ENCODE results near the gene PPP3CA. TPM values are rescaled to one million over a fixed set of nuclear protein-coding genes. Genes with fewer than 3 reads are reported as not detected.

PPP3CA gene
- total RNA-seq, 1 donor from 2014 or later, result 64.5 TPM

- Histone ChIP-seq H3K36me3 (no peaks in the 10 kb centered on the region), H3K4me1 (no peaks in the 10 kb centered on the region), H3K9me3 (no peaks in the 10 kb centered on the region), H3K27me3 (no peaks in the 10 kb centered on the region), H3K27ac (no peak overlapping the region), H3K4me3 (no peak overlapping the region)
- intact Hi-C loops (cut with DNase I), result no loop called here
- no peak for DNase-seq (ENCODE audit: low spot score in 2 of 2)
- TF ChIP-seq, protein P1, sequence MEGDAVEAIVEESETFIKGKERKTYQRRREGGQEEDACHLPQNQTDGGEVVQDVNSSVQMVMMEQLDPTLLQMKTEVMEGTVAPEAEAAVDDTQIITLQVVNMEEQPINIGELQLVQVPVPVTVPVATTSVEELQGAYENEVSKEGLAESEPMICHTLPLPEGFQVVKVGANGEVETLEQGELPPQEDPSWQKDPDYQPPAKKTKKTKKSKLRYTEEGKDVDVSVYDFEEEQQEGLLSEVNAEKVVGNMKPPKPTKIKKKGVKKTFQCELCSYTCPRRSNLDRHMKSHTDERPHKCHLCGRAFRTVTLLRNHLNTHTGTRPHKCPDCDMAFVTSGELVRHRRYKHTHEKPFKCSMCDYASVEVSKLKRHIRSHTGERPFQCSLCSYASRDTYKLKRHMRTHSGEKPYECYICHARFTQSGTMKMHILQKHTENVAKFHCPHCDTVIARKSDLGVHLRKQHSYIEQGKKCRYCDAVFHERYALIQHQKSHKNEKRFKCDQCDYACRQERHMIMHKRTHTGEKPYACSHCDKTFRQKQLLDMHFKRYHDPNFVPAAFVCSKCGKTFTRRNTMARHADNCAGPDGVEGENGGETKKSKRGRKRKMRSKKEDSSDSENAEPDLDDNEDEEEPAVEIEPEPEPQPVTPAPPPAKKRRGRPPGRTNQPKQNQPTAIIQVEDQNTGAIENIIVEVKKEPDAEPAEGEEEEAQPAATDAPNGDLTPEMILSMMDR (IDR thresholded peaks at IDR 0.05), result no peak
Measured at GRCh38 chr4:101076032-101076431, 271.3 kb downstream of the PPP3CA start.

DNA sequence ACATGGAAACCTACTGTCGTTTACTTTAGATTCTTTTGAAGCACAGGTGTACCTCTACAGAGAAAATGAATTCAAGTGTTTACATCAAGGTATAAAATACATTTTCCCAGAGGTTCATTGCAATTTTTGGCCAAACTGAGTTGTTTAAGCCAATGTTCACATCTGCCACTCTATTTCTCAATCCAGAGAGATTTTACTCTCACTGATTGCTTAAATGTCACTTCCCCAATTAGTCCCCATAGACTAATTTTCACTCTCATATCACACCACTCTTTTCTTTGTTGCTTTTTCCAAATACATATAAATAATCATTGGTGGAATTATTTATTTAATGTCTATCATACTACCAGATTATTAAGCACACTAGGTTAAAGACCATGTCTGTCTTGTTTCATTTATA is 271.8 kb downstream of the PPP3CA start:
- H3K27me3 ChIP-seq, result no peaks in the 10 kb centered on the region
- no peaks in the 10 kb centered on the region for H3K9me3 ChIP-seq
- no peaks in the 10 kb centered on the region for H3K36me3 ChIP-seq
- no peaks in the 10 kb centered on the region for H3K4me1 ChIP-seq
- no peak overlapping the region for H3K4me3 ChIP-seq
- no peak for DNase-seq (ENCODE audit: low spot score in 2 of 2)
- intact Hi-C loops (cut with DNase I), result no loop called here
- H3K27ac ChIP-seq, result no peak overlapping the region
- TF ChIP-seq, protein P1 (IDR thresholded peaks at IDR 0.05), result no peak

GRCh38 chr4:101074326-101074725 is 273.0 kb downstream of the PPP3CA start:
- H3K27me3 ChIP-seq, result no peaks in the 10 kb centered on the region
- DNase-seq (ENCODE audit: low spot score in 2 of 2), result no peak
- intact Hi-C loops (cut with DNase I), result no loop called here
- no peak overlapping the region for H3K4me3 ChIP-seq
- no peaks in the 10 kb centered on the region for H3K36me3 ChIP-seq
- H3K27ac ChIP-seq, result no peak overlapping the region
- TF ChIP-seq, protein P1 (IDR thresholded peaks at IDR 0.05), result no peak
- H3K4me1 ChIP-seq, result no peaks in the 10 kb centered on the region
- H3K9me3 ChIP-seq, result no peaks in the 10 kb centered on the region

DNA sequence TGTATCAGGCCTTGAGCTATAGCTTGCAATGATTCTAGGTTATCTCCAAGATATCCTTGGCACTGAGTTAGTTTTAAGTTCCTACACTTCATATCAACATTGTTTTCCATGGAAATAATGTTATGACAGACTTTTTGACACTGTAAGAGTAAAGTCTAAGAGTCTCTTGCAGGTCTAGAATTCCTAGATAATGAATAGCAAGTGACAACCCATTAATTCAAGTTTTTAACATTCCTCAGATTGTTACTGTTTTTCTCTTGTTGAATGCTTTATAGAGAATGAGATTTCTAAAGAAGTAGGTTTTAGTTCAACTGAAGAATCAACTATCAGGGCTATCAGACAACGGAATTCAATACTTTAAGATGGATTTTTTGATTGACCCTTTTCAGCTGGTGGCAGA is 276.1 kb downstream of the PPP3CA start:
- DNase-seq (ENCODE audit: low spot score in 2 of 2), result no peak
- no peaks in the 10 kb centered on the region for H3K9me3 ChIP-seq
- no peaks in the 10 kb centered on the region for H3K27me3 ChIP-seq
- TF ChIP-seq, protein P1 (IDR thresholded peaks at IDR 0.05), result no peak
- intact Hi-C loops (cut with DNase I), result no loop called here
- H3K4me3 ChIP-seq, result no peak overlapping the region
- H3K27ac ChIP-seq, result no peak overlapping the region
- H3K4me1 ChIP-seq, result no peaks in the 10 kb centered on the region
- H3K36me3 ChIP-seq, result no peaks in the 10 kb centered on the region

DNA sequence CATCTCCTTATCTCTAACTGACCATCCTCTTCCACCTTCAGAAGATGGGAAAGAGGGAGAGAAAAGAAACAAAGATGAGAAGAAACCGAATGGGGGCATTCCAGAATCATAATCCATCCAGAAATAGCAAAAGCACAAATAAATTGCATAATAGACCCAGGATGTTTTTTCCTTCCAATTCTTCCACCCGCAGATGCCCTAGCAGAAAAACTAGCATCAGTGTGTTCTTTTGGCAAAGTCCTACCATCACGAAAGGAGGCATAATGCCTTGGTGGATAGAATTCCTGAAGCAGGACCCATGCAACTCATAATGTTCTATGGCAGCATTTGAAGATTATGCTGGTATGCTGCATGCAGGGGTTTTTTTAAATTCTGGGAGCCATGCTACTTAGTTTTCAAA is 279.2 kb downstream of the PPP3CA start:
- Histone ChIP-seq H3K9me3 (no peaks in the 10 kb centered on the region), H3K36me3 (no peaks in the 10 kb centered on the region), H3K27me3 (no peaks in the 10 kb centered on the region), H3K27ac (no peak overlapping the region), H3K4me3 (no peak overlapping the region), H3K4me1 (no peaks in the 10 kb centered on the region)
- no peak for DNase-seq (ENCODE audit: low spot score in 2 of 2)
- intact Hi-C loops (cut with DNase I), result no loop called here
- TF ChIP-seq, protein P1 (IDR thresholded peaks at IDR 0.05), result no peak

GRCh38 chr4:101067383-101067782 is 279.9 kb downstream of the PPP3CA start:
- DNase-seq (ENCODE audit: low spot score in 2 of 2), result no peak
- no peak overlapping the region for H3K27ac ChIP-seq
- TF ChIP-seq, protein P1 (IDR thresholded peaks at IDR 0.05), result no peak
- no peaks in the 10 kb centered on the region for H3K36me3 ChIP-seq
- H3K4me3 ChIP-seq, result no peak overlapping the region
- intact Hi-C loops (cut with DNase I), result no loop called here
- no peaks in the 10 kb centered on the region for H3K4me1 ChIP-seq
- H3K27me3 ChIP-seq, result no peaks in the 10 kb centered on the region
- H3K9me3 ChIP-seq, result no peaks in the 10 kb centered on the region
